Occipital lobe (tissue), 2 donors: Measurements from ENCODE around the gene THAP4. TPM values are rescaled to one million over a fixed set of nuclear protein-coding genes. Genes with fewer than 3 reads are reported as not detected.

Source experiments
- small RNA-seq: library from RNA; depleted of rRNA; stranded (forward); fragments of <200 nt; gene quantifications from one replicate; pipeline ENCODE3, GENCODE V24; 2014
- total RNA-seq: library from RNA; depleted of rRNA; stranded (reverse); fragments of >200 nt; gene quantifications from one replicate; pipeline ENCODE4 v1.2.3, GENCODE V29; 2014

The THAP4 gene
- total RNA-seq, 1 donor from 2014 or later: 22.0 TPM

Small RNAs within 50 kb of the gene (small RNA-seq; reads per million reads assigned to genes)
- not detected for gene RNA5SP122

Other genes with a start within 250 kb of the THAP4 start
- 160 TPM for gene STK25, start 128.6 kb downstream of the THAP4 start, total RNA-seq
- gene BOK, start 78.4 kb downstream of the THAP4 start, total RNA-seq: 22.8 TPM
- 33.7 TPM for gene ATG4B, start 535 bp upstream of the THAP4 start, total RNA-seq
- gene DTYMK, start 49.7 kb upstream of the THAP4 start, total RNA-seq: 10.0 TPM
- gene ING5, start 64.9 kb upstream of the THAP4 start, total RNA-seq: 23.4 TPM
- 8.0 TPM for gene D2HGDH, start 97.5 kb upstream of the THAP4 start, total RNA-seq
- gene GAL3ST2, start 139.7 kb upstream of the THAP4 start, total RNA-seq: 0.16 TPM
- gene NEU4, start 172.0 kb upstream of the THAP4 start, total RNA-seq: 0.31 TPM
- gene PDCD1, start 221.7 kb upstream of the THAP4 start, total RNA-seq: not detected
- gene RTP5, start 232.6 kb upstream of the THAP4 start, total RNA-seq: 2.5 TPM